ENCODE results near the gene DUSP1. TPM values are rescaled to one million over a fixed set of nuclear protein-coding genes. Genes with fewer than 3 reads are reported as not detected.
A peak's percentile ranks its signal among the peaks of the same experiment; 100 is the strongest.

Gene DUSP1
- polyA plus RNA-seq, 12 donors: 35.3 to 179 (median 113) TPM; not detected in 1

GRCh38 chr5:172727551-172727950 is 43.4 kb downstream of the DUSP1 start:
- no peak for DNase-seq

- DNase-seq: no peak
Measured at GRCh38 chr5:172726966-172727365, 44.0 kb downstream of the DUSP1 start.

GRCh38 chr5:172725785-172726184 is 45.2 kb downstream of the DUSP1 start:
- no peak for DNase-seq

GRCh38 chr5:172725273-172725672 is 45.7 kb downstream of the DUSP1 start:
- no peak for DNase-seq

- DNase-seq: no peak
Measured at GRCh38 chr5:172724242-172725183, 46.5 kb downstream of the DUSP1 start.

- no peak for DNase-seq
Measured at GRCh38 chr5:172723508-172723907, 47.5 kb downstream of the DUSP1 start.

GRCh38 chr5:172722327-172722815 is 48.6 kb downstream of the DUSP1 start:
- DNase-seq: no peak

GRCh38 chr5:172721455-172722326 is 49.3 kb downstream of the DUSP1 start:
- peak; percentile 67 for DNase-seq

- no peak for DNase-seq
Measured at GRCh38 chr5:172720655-172721054, 50.3 kb downstream of the DUSP1 start.

- DNase-seq: no peak
Measured at GRCh38 chr5:172719211-172719610, 51.8 kb downstream of the DUSP1 start.

GRCh38 chr5:172718527-172719114 is 52.4 kb downstream of the DUSP1 start:
- no peak for DNase-seq

Other genes with a start within 250 kb of the DUSP1 start
- 10 to 100 TPM in 11 of 12 donors, not detected in 1; 24.0 to 43.7 (median 35.4) TPM for gene NEURL1B, start 129.9 kb downstream of the DUSP1 start, polyA plus RNA-seq (ENCODE audit: insufficient read length in 12 of 12)
- gene ERGIC1, start 63.1 kb upstream of the DUSP1 start, polyA plus RNA-seq (ENCODE audit: insufficient read length in 12 of 12): 100 to 1,000 TPM in 4 of 12 donors, 10 to 100 TPM in 7, not detected in 1; 85.3 to 117 (median 97.2) TPM
- 10 to 100 TPM in 11 of 12 donors, not detected in 1; 27.7 to 43.3 (median 36.9) TPM for gene RPL26L1, start 188.2 kb upstream of the DUSP1 start, polyA plus RNA-seq (ENCODE audit: insufficient read length in 12 of 12)
- gene ATP6V0E1, start 212.6 kb upstream of the DUSP1 start, polyA plus RNA-seq (ENCODE audit: insufficient read length in 12 of 12): 100 to 1,000 TPM in 6 of 12 donors, 10 to 100 TPM in 5, not detected in 1; 80.5 to 136 (median 102) TPM

Measured in muscle of arm (tissue), 12 donors.